ENCODE measurements around the gene TAAR9.
"Not testable (repeated sequence)": the region's sequence is repeated elsewhere in the genome, so short reads cannot be mapped to it uniquely, and the experiment has no call there.

Gene TAAR9

GRCh38 chr6:132513831-132514545, 24.1 kb upstream of the TAAR9 start:
- no peak for DNase-seq (ENCODE audit: extremely low read depth in 1 of 2, low read depth in 1 of 2)

GRCh38 chr6:132515386-132515785, 22.7 kb upstream of the TAAR9 start:
- no peak for DNase-seq (ENCODE audit: extremely low read depth in 1 of 2, low read depth in 1 of 2)

GRCh38 chr6:132520953-132521352, 17.1 kb upstream of the TAAR9 start:
- DNase-seq (ENCODE audit: extremely low read depth in 1 of 2, low read depth in 1 of 2): no peak

- no peak for DNase-seq (ENCODE audit: extremely low read depth in 1 of 2, low read depth in 1 of 2)
Observed at GRCh38 chr6:132524646-132525045, 13.4 kb upstream of the TAAR9 start.

- DNase-seq (ENCODE audit: extremely low read depth in 1 of 2, low read depth in 1 of 2): no peak
Observed at GRCh38 chr6:132525866-132526265, 12.2 kb upstream of the TAAR9 start.

GRCh38 chr6:132526461-132526860, 11.6 kb upstream of the TAAR9 start:
- no peak for DNase-seq (ENCODE audit: extremely low read depth in 1 of 2, low read depth in 1 of 2)

GRCh38 chr6:132527791-132528190, 10.3 kb upstream of the TAAR9 start:
- DNase-seq (ENCODE audit: extremely low read depth in 1 of 2, low read depth in 1 of 2): no peak

GRCh38 chr6:132530293-132530974, 7.6 kb upstream of the TAAR9 start:
- DNase-seq (ENCODE audit: extremely low read depth in 1 of 2, low read depth in 1 of 2): peak; percentile 21 to 65

- not testable (repeated sequence) for DNase-seq (ENCODE audit: extremely low read depth in 1 of 2, low read depth in 1 of 2)
Observed at GRCh38 chr6:132534546-132534945, 3.5 kb upstream of the TAAR9 start.

- no peak for DNase-seq (ENCODE audit: extremely low read depth in 1 of 2, low read depth in 1 of 2)
Observed at GRCh38 chr6:132537145-132537544, 932 bp upstream of the TAAR9 start.

GRCh38 chr6:132544826-132545225, 6.7 kb downstream of the TAAR9 start:
- no peak for DNase-seq (ENCODE audit: extremely low read depth in 1 of 2, low read depth in 1 of 2)

GRCh38 chr6:132548746-132549463, 10.8 kb downstream of the TAAR9 start:
- DNase-seq (ENCODE audit: extremely low read depth in 1 of 2, low read depth in 1 of 2): no peak

- no peak for DNase-seq (ENCODE audit: extremely low read depth in 1 of 2, low read depth in 1 of 2)
Observed at GRCh38 chr6:132551214-132551613, 13.1 kb downstream of the TAAR9 start.

- DNase-seq (ENCODE audit: extremely low read depth in 1 of 2, low read depth in 1 of 2): no peak
Observed at GRCh38 chr6:132552372-132552771, 14.3 kb downstream of the TAAR9 start, which contains the start of gene TAAR8. TAAR8 (plus strand) TSS chr6:132552672; CDS start chr6:132552693, 21 bp downstream.

GRCh38 chr6:132560087-132560486, 22.0 kb downstream of the TAAR9 start:
- DNase-seq (ENCODE audit: extremely low read depth in 1 of 2, low read depth in 1 of 2): not testable (repeated sequence)

- DNase-seq (ENCODE audit: extremely low read depth in 1 of 2, low read depth in 1 of 2): no peak
Observed at GRCh38 chr6:132566404-132566803, 28.3 kb downstream of the TAAR9 start.

- no peak for DNase-seq (ENCODE audit: extremely low read depth in 1 of 2, low read depth in 1 of 2)
Observed at GRCh38 chr6:132567566-132567965, 29.5 kb downstream of the TAAR9 start.

GRCh38 chr6:132568611-132569010, 30.5 kb downstream of the TAAR9 start:
- DNase-seq (ENCODE audit: extremely low read depth in 1 of 2, low read depth in 1 of 2): no peak

GRCh38 chr6:132569170-132569569, 31.1 kb downstream of the TAAR9 start:
- no peak for DNase-seq (ENCODE audit: extremely low read depth in 1 of 2, low read depth in 1 of 2)

- no peak for DNase-seq (ENCODE audit: extremely low read depth in 1 of 2, low read depth in 1 of 2)
Observed at GRCh38 chr6:132570221-132570777, 32.2 kb downstream of the TAAR9 start, which contains the start of gene TAAR6. TAAR6 (plus strand) TSS chr6:132570322; CDS start chr6:132570322, 0 bp downstream.

- no peak for DNase-seq (ENCODE audit: extremely low read depth in 1 of 2, low read depth in 1 of 2)
Observed at GRCh38 chr6:132571774-132572173, 33.7 kb downstream of the TAAR9 start.
